SK-N-MC (cell line): ENCODE measurements around the gene GPR137B.

Experiments
- EZH2 ChIP-seq: fragments of 200-600 bp; sonication (generic); IDR thresholded peaks from one replicate; pipeline ENCODE4 v1.6.1; 2017; ENCODE audit warnings: antibody characterized with exemption
- POLR2AphosphoS5 ChIP-seq: IDR thresholded peaks from 2 replicates; pipeline ENCODE4 v1.6.1; 2012; ENCODE audit warnings: mild to moderate bottlenecking, low read depth, low read length, borderline replicate concordance

DNA sequence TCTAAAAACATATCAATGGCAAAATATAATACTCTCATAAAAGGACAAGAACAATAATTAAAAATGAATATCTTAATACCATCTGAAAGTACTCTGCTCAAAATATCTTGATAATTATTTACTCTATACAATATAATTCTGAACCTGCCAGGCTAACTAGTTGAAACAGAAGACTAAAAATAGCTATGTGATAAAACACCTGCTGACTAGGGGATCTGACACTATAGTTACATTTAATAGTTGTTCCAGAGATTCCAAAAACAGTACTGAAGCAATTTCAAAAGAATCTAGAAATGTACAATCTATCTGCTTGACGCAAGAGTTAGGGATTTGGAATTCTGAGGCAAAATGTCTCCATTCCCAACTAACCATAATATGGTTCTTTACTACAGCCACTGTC lies 109.2 kb downstream of the GPR137B start:
- TF ChIP-seq POLR2AphosphoS5 (no peak), EZH2 (no peak)
